Calu3 (cell line): ENCODE results near the gene KISS1. TPM values are rescaled to one million over a fixed set of nuclear protein-coding genes. Genes with fewer than 3 reads are reported as not detected.

Experiments used
- BruUV-seq: library from RNA; stranded (reverse); fragments of 400-500 nt; replicated peaks from 2 replicates; lab custom pipeline; 2021; lab: Mats Ljungman, UMichigan
- CTCF ChIA-PET: fragments of 300-600 bp; sonication (Branson Sonifier 250); formaldehyde crosslinking; loops from one replicate; lab custom pipeline; 2022; ENCODE audit warnings: antibody characterized with exemption; lab: Charles Lee
- DNase-seq: peaks from one replicate; pipeline ENCODE4 v3.0.0; 2022
- H3K27ac Mint-ChIP-seq: one replicate; pipeline ENCODE4 v1.8.0; 2022; ENCODE audit warnings: mixed read lengths; ENCODE audit not compliant: unreplicated experiment
- H3K27me3 Mint-ChIP-seq: one replicate; pipeline ENCODE4 v1.8.0; 2022; ENCODE audit warnings: mixed read lengths; ENCODE audit not compliant: unreplicated experiment
- H3K36me3 Mint-ChIP-seq: one replicate; pipeline ENCODE4 v1.8.0; 2022; ENCODE audit warnings: mild to moderate bottlenecking, moderate library complexity, mixed read lengths; ENCODE audit not compliant: insufficient read depth, unreplicated experiment
- H3K4me1 Mint-ChIP-seq: one replicate; pipeline ENCODE4 v1.8.0; 2022; ENCODE audit warnings: mild to moderate bottlenecking, low read depth, mixed read lengths; ENCODE audit not compliant: unreplicated experiment
- H3K4me3 Mint-ChIP-seq: one replicate; pipeline ENCODE4 v1.8.0; 2022; ENCODE audit warnings: mild to moderate bottlenecking, low read depth, moderate library complexity, mixed read lengths; ENCODE audit not compliant: unreplicated experiment
- H3K9me3 Mint-ChIP-seq: one replicate; pipeline ENCODE4 v1.8.0; 2022; ENCODE audit warnings: low read depth, mixed read lengths; ENCODE audit not compliant: unreplicated experiment
- CTCF ChIP-seq: fragments of 200-600 bp; IDR thresholded peaks from one replicate; pipeline ENCODE4 v1.8.0; 2022; ENCODE audit warnings: antibody characterized with exemption; ENCODE audit not compliant: unreplicated experiment
- intact Hi-C: fragments of 100-400 bp; cut with micrococcal nuclease; formaldehyde crosslinking; loops from one replicate; pipeline ENCODE4 v1.10.0; 2022; ENCODE audit not compliant: unreplicated experiment
- total RNA-seq: library from RNA; stranded (reverse); gene quantifications from 2 replicates; pipeline ENCODE4 v1.2.3, GENCODE V29; 2022

The KISS1 gene
- total RNA-seq, 1 experiment from 2014 or later = not detected

- Mint-ChIP-seq H3K36me3 (peaks cover 8% of the 10 kb centered on the region), H3K9me3 (peaks cover 4% of the 10 kb centered on the region), H3K27ac (no peak overlapping the region), H3K4me3 (no peak overlapping the region), H3K4me1 (peaks cover 29% of the 10 kb centered on the region), H3K27me3 (peaks cover 25% of the 10 kb centered on the region)
- BruUV-seq = no TSS peak
- TF ChIP-seq CTCF = no peak
- CTCF ChIA-PET = no interaction called here
- no peak for DNase-seq
- intact Hi-C loops = no loop called here
These were observed 2.2 kb downstream of the KISS1 start for GRCh38 chr1:204194080-204194479.

GRCh38 chr1:204192589-204193352 is 3.5 kb downstream of the KISS1 start:
- CTCF ChIA-PET = interaction anchor here (0.5 to 0.7 kb wide), 4 partner anchors 9 to 84 kb away, joined by 3 to 6 read pairs (median 4); no protein-coding TSS in a partner anchor
- no peak overlapping the region for H3K4me3 Mint-ChIP-seq
- TF ChIP-seq CTCF = no peak
- no peak overlapping the region for H3K27ac Mint-ChIP-seq
- no peaks in the 10 kb centered on the region for H3K36me3 Mint-ChIP-seq
- no TSS peak for BruUV-seq
- peaks cover 4% of the 10 kb centered on the region for H3K9me3 Mint-ChIP-seq
- peaks cover 18% of the 10 kb centered on the region for H3K4me1 Mint-ChIP-seq
- DNase-seq = no peak
- intact Hi-C loops = no loop called here
- H3K27me3 Mint-ChIP-seq = peaks cover 38% of the 10 kb centered on the region

GRCh38 chr1:204192046-204192445 is 4.2 kb downstream of the KISS1 start:
- no peaks in the 10 kb centered on the region for H3K36me3 Mint-ChIP-seq
- peaks cover 18% of the 10 kb centered on the region for H3K4me1 Mint-ChIP-seq
- TF ChIP-seq CTCF = no peak
- H3K4me3 Mint-ChIP-seq = no peak overlapping the region
- H3K9me3 Mint-ChIP-seq = peaks cover 4% of the 10 kb centered on the region
- DNase-seq = no peak
- no TSS peak for BruUV-seq
- intact Hi-C loops = no loop called here
- CTCF ChIA-PET = interaction anchor here (0.5 to 0.7 kb wide), 2 partner anchors 85 to 168 kb away, joined by 4 to 5 read pairs; no protein-coding TSS in a partner anchor
- peaks cover 45% of the 10 kb centered on the region for H3K27me3 Mint-ChIP-seq
- no peak overlapping the region for H3K27ac Mint-ChIP-seq

GRCh38 chr1:204191456-204191855 is 4.8 kb downstream of the KISS1 start:
- CTCF ChIA-PET = interaction anchor here (0.7 to 1.4 kb wide), 2 partner anchors 29 to 169 kb away, joined by 4 to 7 read pairs; no protein-coding TSS in a partner anchor
- intact Hi-C loops = no loop called here
- TF ChIP-seq CTCF = no peak
- Mint-ChIP-seq H3K4me3 (no peak overlapping the region), H3K9me3 (peaks cover 4% of the 10 kb centered on the region), H3K4me1 (peaks cover 18% of the 10 kb centered on the region), H3K36me3 (no peaks in the 10 kb centered on the region), H3K27ac (no peak overlapping the region), H3K27me3 (peaks cover 51% of the 10 kb centered on the region)
- no TSS peak for BruUV-seq
- DNase-seq = no peak
